Stimulated activated CD8-positive, alpha-beta memory T cell treated with anti-CD3 and anti-CD28 coated beads, Interleukin-15, amount 100 ng/mL, for 4 hours (primary cell): ENCODE results near the gene C16orf90.
A peak's percentile ranks its signal among the peaks of the same experiment; 100 is the strongest.
"Not testable (repeated sequence)": the region's sequence is repeated elsewhere in the genome, so short reads cannot be mapped to it uniquely, and the experiment has no call there.

Experiments used
- DNase-seq, 2 donors: peaks; one replicate each; pipeline ENCODE4 v3.0.0-alpha.2; 2020; ENCODE audit warnings: low read depth in 2 of 2

Gene C16orf90

GRCh38 chr16:3513892-3514583 lies 18.7 kb upstream of the C16orf90 start:
- DNase-seq, result no peak

GRCh38 chr16:3511286-3512180 lies 16.2 kb upstream of the C16orf90 start:
- no peak for DNase-seq

DNA sequence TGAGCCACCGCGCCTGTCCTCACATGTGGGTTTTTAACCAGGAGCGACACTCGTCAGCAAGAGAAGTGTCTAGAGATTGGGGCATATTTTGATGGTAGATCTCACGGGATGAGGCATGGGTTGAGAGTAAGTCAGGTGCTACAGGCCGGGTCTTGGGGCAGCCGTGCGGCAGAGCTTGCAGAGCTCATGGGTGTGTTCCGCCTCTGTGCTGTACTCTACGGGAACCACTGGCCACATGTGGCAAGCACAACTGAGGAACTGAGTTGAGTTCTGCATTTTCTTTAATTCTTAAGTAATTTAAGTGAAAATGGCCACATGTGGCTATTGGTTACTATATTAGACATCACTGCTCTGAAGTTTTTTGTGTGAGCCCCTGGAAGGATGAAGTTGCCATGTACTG lies 15.1 kb upstream of the C16orf90 start:
- no peak for DNase-seq

- no peak for DNase-seq
Observed at GRCh38 chr16:3509470-3509928, 14.2 kb upstream of the C16orf90 start.

DNA sequence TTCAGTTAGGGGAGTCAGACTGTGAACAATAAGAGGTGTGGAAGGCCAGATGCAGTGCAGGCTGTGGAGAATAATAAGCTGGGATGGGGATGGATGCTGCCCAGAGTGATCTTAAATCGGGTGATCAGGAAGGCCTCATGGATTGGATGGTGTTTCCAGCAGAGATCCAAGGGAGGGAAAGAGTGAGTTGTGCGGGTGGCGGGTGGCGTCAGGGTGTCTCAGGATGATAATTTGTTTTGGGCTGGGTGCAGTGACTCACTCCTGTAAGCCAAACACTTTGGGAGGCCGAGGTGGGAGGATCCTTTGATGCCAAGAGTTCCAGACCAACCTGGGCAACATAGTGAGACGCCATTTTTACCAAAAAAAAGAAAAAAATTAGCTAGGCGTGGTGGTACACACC lies 13.4 kb upstream of the C16orf90 start:
- DNase-seq, result no peak

DNA sequence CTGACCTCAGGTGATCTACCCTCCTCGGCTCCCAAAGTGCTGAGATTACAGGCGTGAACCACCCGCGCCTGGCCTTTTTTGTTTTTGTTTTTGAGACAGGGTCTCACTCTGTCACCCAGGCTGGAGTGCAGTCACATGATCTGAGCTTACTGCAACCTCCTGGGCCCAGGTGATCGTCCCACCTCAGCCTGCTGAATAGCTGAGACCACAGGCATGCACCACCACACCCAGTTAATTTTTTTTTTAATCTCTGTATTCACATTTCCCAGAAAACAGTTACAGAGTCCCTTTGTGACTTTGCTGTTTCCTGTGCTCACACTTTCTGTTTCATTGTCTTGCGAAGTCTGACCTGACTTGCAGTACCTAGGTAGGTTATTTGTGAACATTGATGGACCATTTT lies 8.2 kb upstream of the C16orf90 start:
- DNase-seq, result peak; percentile 17 to 34

- DNase-seq, result no peak
Observed at GRCh38 chr16:3501783-3502400, 6.6 kb upstream of the C16orf90 start.

- DNase-seq, result not testable (repeated sequence)
Observed at GRCh38 chr16:3501412-3501761, 6.1 kb upstream of the C16orf90 start.

DNA sequence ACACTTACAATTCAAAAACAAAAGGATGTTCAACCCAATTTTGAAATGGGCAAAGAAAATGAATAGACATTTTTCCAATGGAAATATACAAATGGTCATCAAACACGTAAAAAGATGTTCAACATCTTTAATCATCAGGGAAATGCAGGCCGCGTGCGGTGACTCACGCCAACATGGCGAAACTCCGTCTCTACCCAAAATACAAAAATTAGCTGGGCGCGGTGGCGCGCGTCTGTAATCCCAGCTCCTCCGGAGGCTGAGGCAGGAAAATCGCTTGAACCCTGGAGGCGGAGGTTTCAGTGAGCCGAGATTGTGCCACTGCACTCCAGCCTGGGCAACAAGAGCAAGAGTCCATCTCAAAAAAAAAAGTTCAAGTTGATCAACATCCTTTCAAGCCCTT lies 3.7 kb upstream of the C16orf90 start:
- no peak for DNase-seq

- no peak for DNase-seq
Observed at GRCh38 chr16:3497771-3498170, 2.5 kb upstream of the C16orf90 start.

DNA sequence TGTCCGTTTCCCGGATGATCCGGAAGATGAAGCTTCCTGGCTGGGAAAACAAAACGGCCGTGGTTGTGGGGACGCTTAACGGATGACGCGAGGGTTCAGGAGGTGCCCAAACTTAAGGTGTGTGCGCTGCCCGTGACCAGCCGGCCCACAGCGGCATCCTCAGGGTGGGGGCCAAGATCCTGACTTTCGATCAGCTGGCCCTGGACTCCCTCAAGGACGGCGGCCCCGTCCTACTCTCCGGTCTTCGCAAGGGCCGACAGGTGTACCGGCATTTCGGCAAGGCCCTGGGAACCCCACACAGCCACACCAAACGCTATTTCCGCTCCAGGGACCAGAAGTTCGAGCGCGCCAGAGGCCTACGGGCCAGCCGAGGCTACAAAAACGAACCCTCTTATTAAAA lies 1.1 kb upstream of the C16orf90 start:
- DNase-seq, result no peak

DNA sequence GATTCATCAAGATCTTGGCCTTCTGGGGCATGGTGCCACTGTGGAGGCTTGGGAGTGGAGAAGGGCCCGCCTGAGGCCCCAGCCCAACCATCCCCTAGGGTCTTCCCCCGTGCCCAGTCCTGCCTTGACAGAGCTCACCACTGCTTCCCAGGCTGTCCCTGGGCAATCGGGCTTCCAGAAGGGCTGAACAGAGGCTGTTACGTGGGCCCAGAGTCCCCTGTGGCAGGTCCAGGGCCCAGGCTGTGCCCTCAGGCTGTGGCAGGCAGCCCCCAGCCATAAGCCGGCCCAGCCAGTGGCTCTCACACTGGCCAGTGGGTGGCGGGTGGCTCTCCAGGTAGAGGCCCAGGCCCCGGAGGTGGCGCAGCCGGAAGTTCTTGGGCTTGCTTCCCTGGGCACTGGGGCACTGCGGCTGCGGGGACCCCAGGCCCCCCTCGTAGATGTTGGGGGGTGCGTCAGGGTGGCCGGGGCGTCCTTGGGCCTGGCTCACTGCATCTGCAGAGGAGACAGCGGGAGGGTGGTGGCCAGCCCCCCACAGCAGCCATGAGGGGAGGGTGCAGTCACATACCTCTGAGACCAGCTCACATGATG lies 809 bp downstream of the C16orf90 start:
- DNase-seq, result no peak

- no peak for DNase-seq
Observed at GRCh38 chr16:3492356-3492755, 2.9 kb downstream of the C16orf90 start.

- no peak for DNase-seq
Observed at GRCh38 chr16:3490911-3491629, 4.2 kb downstream of the C16orf90 start.

- DNase-seq, result no peak
Observed at GRCh38 chr16:3488801-3489200, 6.5 kb downstream of the C16orf90 start.

- DNase-seq, result no peak
Observed at GRCh38 chr16:3487521-3488410, 7.5 kb downstream of the C16orf90 start.

GRCh38 chr16:3486506-3487215 lies 8.6 kb downstream of the C16orf90 start:
- no peak for DNase-seq

GRCh38 chr16:3485821-3486505 lies 9.3 kb downstream of the C16orf90 start:
- no peak for DNase-seq

- DNase-seq, result no peak
Observed at GRCh38 chr16:3485097-3485745, 10.1 kb downstream of the C16orf90 start.
